IMR-90 (cell line): Measurements from ENCODE around the gene RNF123.

ENCODE experiments used
- BHLHE40 ChIP-seq: fragments of 150-350 bp; IDR thresholded peaks from 2 replicates; pipeline ENCODE4 v1.6.1; 2016; ENCODE audit warnings: mild to moderate bottlenecking, low read depth, low read length
- CEBPB ChIP-seq: IDR thresholded peaks from 2 replicates; pipeline ENCODE4 v1.6.1; 2012; ENCODE audit warnings: low read depth, low read length, improper control_type of control experiment
- CTCF ChIP-seq: conservative IDR thresholded peaks from 2 replicates; pipeline ENCODE4 v1.5.1; 2012; ENCODE audit warnings: mild to moderate bottlenecking, low read depth, low read length, improper control_type of control experiment
- ELK1 ChIP-seq: fragments of 150-350 bp; IDR thresholded peaks from 2 replicates; pipeline ENCODE4 v1.6.1; 2016; ENCODE audit warnings: low read depth, mild to moderate bottlenecking, low read length, moderate library complexity, borderline replicate concordance
- FOS ChIP-seq: fragments of 150-350 bp; IDR thresholded peaks from 2 replicates; pipeline ENCODE4 v1.6.1; 2016; ENCODE audit warnings: low read depth, low read length
- MXI1 ChIP-seq: IDR thresholded peaks from 2 replicates; pipeline ENCODE4 v1.6.1; 2012; ENCODE audit warnings: low read depth, mild to moderate bottlenecking, low read length, moderate library complexity, borderline replicate concordance
- NFE2L2 ChIP-seq: fragments of 150-350 bp; IDR thresholded peaks from 2 replicates; pipeline ENCODE4 v1.6.1; 2016; ENCODE audit warnings: low read depth, mild to moderate bottlenecking, low read length
- POLR2A ChIP-seq: IDR thresholded peaks from 2 replicates; pipeline ENCODE4 v1.6.1; 2012; ENCODE audit warnings: mild to moderate bottlenecking, low read depth, low read length
- RFX5 ChIP-seq: IDR thresholded peaks from 2 replicates; pipeline ENCODE4 v1.8.0; 2012; ENCODE audit warnings: low read depth, mild to moderate bottlenecking, low read length, moderate library complexity
- SMC3 ChIP-seq: fragments of 150-350 bp; IDR thresholded peaks from 2 replicates; pipeline ENCODE4 v1.6.1; 2016; ENCODE audit warnings: low read depth, mild to moderate bottlenecking, antibody characterized with exemption, low read length, moderate library complexity
- TF ChIP-seq, protein P1 (sequence below): fragments of 150-350 bp; IDR thresholded peaks from 2 replicates; pipeline ENCODE4 v1.6.1; 2017; ENCODE audit warnings: mild to moderate bottlenecking, antibody characterized with exemption, low read length, low read depth

- no peak for TF ChIP-seq POLR2A
- no peak for TF ChIP-seq NFE2L2
- TF ChIP-seq CTCF = no peak
- no peak for TF ChIP-seq MXI1
- TF ChIP-seq, protein P1, sequence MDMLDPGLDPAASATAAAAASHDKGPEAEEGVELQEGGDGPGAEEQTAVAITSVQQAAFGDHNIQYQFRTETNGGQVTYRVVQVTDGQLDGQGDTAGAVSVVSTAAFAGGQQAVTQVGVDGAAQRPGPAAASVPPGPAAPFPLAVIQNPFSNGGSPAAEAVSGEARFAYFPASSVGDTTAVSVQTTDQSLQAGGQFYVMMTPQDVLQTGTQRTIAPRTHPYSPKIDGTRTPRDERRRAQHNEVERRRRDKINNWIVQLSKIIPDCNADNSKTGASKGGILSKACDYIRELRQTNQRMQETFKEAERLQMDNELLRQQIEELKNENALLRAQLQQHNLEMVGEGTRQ = no peak
- no peak for TF ChIP-seq FOS
- no peak for TF ChIP-seq ELK1
- no peak for TF ChIP-seq SMC3
- no peak for TF ChIP-seq CEBPB
- TF ChIP-seq BHLHE40 = no peak
- TF ChIP-seq RFX5 = no peak
These were observed 38.0 kb downstream of the RNF123 start for GRCh38 chr3:49727154-49727923.
